ENCODE results near the gene ADAMTS12.

GRCh38 chr5:33671700-33672291 is 220.0 kb downstream of the ADAMTS12 start:
- no peak for TF ChIP-seq EZH2 (IDR thresholded peaks at IDR 0.05; ENCODE audit: borderline replicate concordance, insufficient read depth, low read length, poor library complexity, severe bottlenecking)
- TF ChIP-seq, protein P1, sequence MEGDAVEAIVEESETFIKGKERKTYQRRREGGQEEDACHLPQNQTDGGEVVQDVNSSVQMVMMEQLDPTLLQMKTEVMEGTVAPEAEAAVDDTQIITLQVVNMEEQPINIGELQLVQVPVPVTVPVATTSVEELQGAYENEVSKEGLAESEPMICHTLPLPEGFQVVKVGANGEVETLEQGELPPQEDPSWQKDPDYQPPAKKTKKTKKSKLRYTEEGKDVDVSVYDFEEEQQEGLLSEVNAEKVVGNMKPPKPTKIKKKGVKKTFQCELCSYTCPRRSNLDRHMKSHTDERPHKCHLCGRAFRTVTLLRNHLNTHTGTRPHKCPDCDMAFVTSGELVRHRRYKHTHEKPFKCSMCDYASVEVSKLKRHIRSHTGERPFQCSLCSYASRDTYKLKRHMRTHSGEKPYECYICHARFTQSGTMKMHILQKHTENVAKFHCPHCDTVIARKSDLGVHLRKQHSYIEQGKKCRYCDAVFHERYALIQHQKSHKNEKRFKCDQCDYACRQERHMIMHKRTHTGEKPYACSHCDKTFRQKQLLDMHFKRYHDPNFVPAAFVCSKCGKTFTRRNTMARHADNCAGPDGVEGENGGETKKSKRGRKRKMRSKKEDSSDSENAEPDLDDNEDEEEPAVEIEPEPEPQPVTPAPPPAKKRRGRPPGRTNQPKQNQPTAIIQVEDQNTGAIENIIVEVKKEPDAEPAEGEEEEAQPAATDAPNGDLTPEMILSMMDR (IDR thresholded peaks at IDR 0.05; ENCODE audit: poor library complexity, severe bottlenecking): no peak
- no peak for TF ChIP-seq RAD21 (conservative IDR thresholded peaks at IDR 0.05)

Data from neural cell (in vitro differentiated cells).